ENCODE results near the gene NEK10.

Gene NEK10

GRCh38 chr3:27220166-27220565 is 149.0 kb downstream of the NEK10 start:
- no peak for DNase-seq

- DNase-seq, result no peak
Measured at GRCh38 chr3:27219127-27219845, 149.9 kb downstream of the NEK10 start.

- DNase-seq, result no peak
Measured at GRCh38 chr3:27216955-27217552, 152.1 kb downstream of the NEK10 start.

GRCh38 chr3:27216295-27216855 is 152.8 kb downstream of the NEK10 start:
- DNase-seq, result no peak

- no peak for DNase-seq
Measured at GRCh38 chr3:27213450-27213849, 155.7 kb downstream of the NEK10 start.

- DNase-seq, result no peak
Measured at GRCh38 chr3:27209617-27210264, 159.4 kb downstream of the NEK10 start.

- no peak for DNase-seq
Measured at GRCh38 chr3:27208961-27209616, 160.1 kb downstream of the NEK10 start.

GRCh38 chr3:27202959-27203358 is 166.2 kb downstream of the NEK10 start:
- no peak for DNase-seq

GRCh38 chr3:27201492-27201891 is 167.7 kb downstream of the NEK10 start:
- no peak for DNase-seq

- DNase-seq, result no peak
Measured at GRCh38 chr3:27200721-27201489, 168.3 kb downstream of the NEK10 start.

- no peak for DNase-seq
Measured at GRCh38 chr3:27194861-27195483, 174.2 kb downstream of the NEK10 start.

GRCh38 chr3:27193056-27193455 is 176.1 kb downstream of the NEK10 start:
- no peak for DNase-seq

- DNase-seq, result no peak
Measured at GRCh38 chr3:27186013-27186412, 183.2 kb downstream of the NEK10 start.

- DNase-seq, result no peak
Measured at GRCh38 chr3:27185231-27185989, 183.8 kb downstream of the NEK10 start.

GRCh38 chr3:27184261-27184660 is 184.9 kb downstream of the NEK10 start:
- no peak for DNase-seq

GRCh38 chr3:27176256-27176655 is 192.9 kb downstream of the NEK10 start:
- DNase-seq, result no peak

- DNase-seq, result no peak
Measured at GRCh38 chr3:27174530-27174929, 194.7 kb downstream of the NEK10 start.

- DNase-seq, result no peak
Measured at GRCh38 chr3:27171113-27171512, 198.1 kb downstream of the NEK10 start.

- DNase-seq, result no peak
Measured at GRCh38 chr3:27166888-27167287, 202.3 kb downstream of the NEK10 start.

GRCh38 chr3:27165321-27165721 is 203.9 kb downstream of the NEK10 start:
- DNase-seq, result no peak

- no peak for DNase-seq
Measured at GRCh38 chr3:27160779-27161287, 208.3 kb downstream of the NEK10 start.
